ENCODE data around the gene APBB2.

Gene APBB2

GRCh38 chr4:41132055-41132683 lies 82.2 kb downstream of the APBB2 start:
- no peak for DNase-seq

GRCh38 chr4:41129936-41130440 lies 84.4 kb downstream of the APBB2 start:
- DNase-seq, result no peak

GRCh38 chr4:41129128-41129754 lies 85.1 kb downstream of the APBB2 start:
- peak; percentile 31 for DNase-seq

GRCh38 chr4:41125558-41126311 lies 88.6 kb downstream of the APBB2 start:
- DNase-seq, result no peak

GRCh38 chr4:41124916-41125548 lies 89.3 kb downstream of the APBB2 start:
- no peak for DNase-seq

GRCh38 chr4:41122775-41123174 lies 91.6 kb downstream of the APBB2 start:
- DNase-seq, result no peak

GRCh38 chr4:41122309-41122708 lies 92.0 kb downstream of the APBB2 start:
- no peak for DNase-seq

GRCh38 chr4:41121906-41122305 lies 92.4 kb downstream of the APBB2 start:
- DNase-seq, result no peak

GRCh38 chr4:41120297-41121217 lies 93.8 kb downstream of the APBB2 start:
- DNase-seq, result no peak

- DNase-seq, result no peak
These were observed 94.5 kb downstream of the APBB2 start for GRCh38 chr4:41119867-41120295.

- DNase-seq, result no peak
These were observed 102.6 kb downstream of the APBB2 start for GRCh38 chr4:41111791-41112190.

- DNase-seq, result no peak
These were observed 104.3 kb downstream of the APBB2 start for GRCh38 chr4:41110050-41110449.

GRCh38 chr4:41108481-41108880 lies 105.9 kb downstream of the APBB2 start:
- no peak for DNase-seq

GRCh38 chr4:41106694-41107419 lies 107.5 kb downstream of the APBB2 start:
- DNase-seq, result no peak

- DNase-seq, result no peak
These were observed 108.3 kb downstream of the APBB2 start for GRCh38 chr4:41106081-41106480.

GRCh38 chr4:41104155-41104554 lies 110.2 kb downstream of the APBB2 start:
- DNase-seq, result no peak

- no peak for DNase-seq
These were observed 110.7 kb downstream of the APBB2 start for GRCh38 chr4:41103657-41104056.

- DNase-seq, result no peak
These were observed 111.8 kb downstream of the APBB2 start for GRCh38 chr4:41102414-41103092.

- DNase-seq, result no peak
These were observed 116.0 kb downstream of the APBB2 start for GRCh38 chr4:41098093-41099048.

- no peak for DNase-seq
These were observed 118.4 kb downstream of the APBB2 start for GRCh38 chr4:41095973-41096372.
